ENCODE data around the gene HSPH1.

DNA sequence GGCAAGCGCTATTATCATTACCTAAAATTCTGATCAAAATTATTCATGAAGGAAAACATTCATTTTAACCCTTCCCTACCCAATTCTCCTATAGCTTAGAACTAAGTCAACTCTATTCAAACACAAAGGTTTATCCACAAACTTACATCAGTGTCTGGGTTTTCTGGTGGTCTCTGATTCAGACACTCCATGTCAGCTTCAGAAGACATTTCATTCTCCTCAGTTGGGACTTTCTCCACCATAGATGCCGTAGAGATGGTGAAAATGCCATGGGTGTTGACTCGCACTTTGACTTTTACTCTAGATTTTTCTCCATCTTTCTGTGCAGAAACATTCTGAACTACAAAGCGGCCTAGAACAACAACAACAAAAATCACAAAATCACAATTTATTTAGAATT, 16.3 kb downstream of the HSPH1 start:
- TF ChIP-seq POLR2AphosphoS5 (IDR thresholded peaks at IDR 0.05; ENCODE audit: low read depth, low read length) (no peak), EP300 (IDR thresholded peaks at IDR 0.05; ENCODE audit: borderline replicate concordance in 1 of 2, low read depth in 2 of 2, low read length in 2 of 2) (no peak), POLR2A (IDR thresholded peaks at IDR 0.05; ENCODE audit: control extremely low read depth in 1 of 2, low read depth in 2 of 2, low read length in 2 of 2) (no peak), RAD21 (IDR thresholded peaks at IDR 0.05 in 1 of 2, conservative IDR thresholded peaks at IDR 0.05 in 1 of 2; ENCODE audit: low read depth in 2 of 2, low read length in 2 of 2) (no peak), SIN3A (conservative IDR thresholded peaks at IDR 0.05 in 1 of 2, IDR thresholded peaks at IDR 0.05 in 1 of 2; ENCODE audit: low read depth in 1 of 2, low read length in 2 of 2) (no peak), RNF2 (IDR thresholded peaks at IDR 0.05; ENCODE audit: borderline replicate concordance, low read depth, low read length, missing control alignments, poor library complexity, severe bottlenecking) (no peak), GTF2F1 (IDR thresholded peaks at IDR 0.05; ENCODE audit: borderline replicate concordance, low read depth, low read length) (no peak), ZNF274 (IDR thresholded peaks at IDR 0.05; ENCODE audit: borderline replicate concordance, extremely low read depth, low read length) (no peak), EZH2 (IDR thresholded peaks at IDR 0.05; ENCODE audit: low read depth, low read length, severe bottlenecking) (no peak)
- TF ChIP-seq, protein P1, sequence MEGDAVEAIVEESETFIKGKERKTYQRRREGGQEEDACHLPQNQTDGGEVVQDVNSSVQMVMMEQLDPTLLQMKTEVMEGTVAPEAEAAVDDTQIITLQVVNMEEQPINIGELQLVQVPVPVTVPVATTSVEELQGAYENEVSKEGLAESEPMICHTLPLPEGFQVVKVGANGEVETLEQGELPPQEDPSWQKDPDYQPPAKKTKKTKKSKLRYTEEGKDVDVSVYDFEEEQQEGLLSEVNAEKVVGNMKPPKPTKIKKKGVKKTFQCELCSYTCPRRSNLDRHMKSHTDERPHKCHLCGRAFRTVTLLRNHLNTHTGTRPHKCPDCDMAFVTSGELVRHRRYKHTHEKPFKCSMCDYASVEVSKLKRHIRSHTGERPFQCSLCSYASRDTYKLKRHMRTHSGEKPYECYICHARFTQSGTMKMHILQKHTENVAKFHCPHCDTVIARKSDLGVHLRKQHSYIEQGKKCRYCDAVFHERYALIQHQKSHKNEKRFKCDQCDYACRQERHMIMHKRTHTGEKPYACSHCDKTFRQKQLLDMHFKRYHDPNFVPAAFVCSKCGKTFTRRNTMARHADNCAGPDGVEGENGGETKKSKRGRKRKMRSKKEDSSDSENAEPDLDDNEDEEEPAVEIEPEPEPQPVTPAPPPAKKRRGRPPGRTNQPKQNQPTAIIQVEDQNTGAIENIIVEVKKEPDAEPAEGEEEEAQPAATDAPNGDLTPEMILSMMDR (IDR thresholded peaks at IDR 0.05; ENCODE audit: control extremely low read depth in 1 of 3, insufficient read depth in 1 of 3, low read depth in 1 of 3, low read length in 3 of 3), result no peak

Measured in H1 (cell line).